OCI-LY1 (cell line): ENCODE data around the gene CCM2.

Experiments used
- CTCF ChIP-seq: fragments of 200-600 bp; sonication (generic), shearing (Covaris generic); IDR thresholded peaks from 2 replicates; pipeline ENCODE4 v1.5.1; 2017; ENCODE audit warnings: mild to moderate bottlenecking, antibody characterized with exemption, low read length, moderate library complexity, mixed read lengths
- EZH2 ChIP-seq: fragments of 200-600 bp; sonication (generic), shearing (Covaris generic); IDR thresholded peaks from 2 replicates; pipeline ENCODE4 v1.8.0; 2017; ENCODE audit warnings: borderline replicate concordance, mixed run types, mild to moderate bottlenecking, antibody characterized with exemption, low read length, moderate library complexity, mixed read lengths

GRCh38 chr7:45125193-45125904 lies 125.3 kb downstream of the CCM2 start:
- TF ChIP-seq CTCF (no peak), EZH2 (no peak)
